Measurements from ENCODE around the gene CYP4F12.

The CYP4F12 gene

DNA sequence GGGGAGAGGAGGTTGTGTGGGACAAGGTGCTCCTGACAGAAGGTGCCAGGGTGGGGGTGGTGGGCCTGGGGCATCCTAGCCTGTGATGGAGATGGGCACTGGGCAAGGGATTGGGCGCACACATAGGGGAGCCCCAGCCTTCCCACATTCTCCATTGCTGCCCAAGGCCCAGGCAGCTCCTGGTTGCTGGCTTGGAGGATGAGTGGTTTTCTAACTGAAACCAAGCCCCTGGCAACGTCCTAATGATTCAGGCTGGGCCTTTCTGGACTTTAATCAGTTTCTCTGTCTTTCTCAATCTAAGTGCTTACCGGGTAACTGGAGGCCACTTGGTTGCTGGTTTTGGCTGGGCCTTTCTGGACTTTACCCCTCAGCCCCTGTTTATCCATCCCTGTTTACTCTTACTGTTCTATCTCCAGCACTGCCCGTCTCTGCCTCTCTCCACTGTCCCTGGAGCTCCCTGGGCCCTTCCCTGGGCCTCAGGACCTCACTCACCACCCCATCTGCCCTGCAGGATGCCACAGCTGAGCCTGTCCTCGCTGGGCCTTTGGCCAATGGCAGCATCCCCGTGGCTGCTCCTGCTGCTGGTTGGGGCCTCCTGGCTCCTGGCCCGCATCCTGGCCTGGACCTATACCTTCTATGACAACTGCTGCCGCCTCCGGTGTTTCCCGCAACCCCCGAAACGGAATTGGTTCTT is 31.8 kb upstream of the CYP4F12 start:
- DNase-seq (ENCODE audit: low read depth), result peak; percentile 38
- TF ChIP-seq, protein P1, sequence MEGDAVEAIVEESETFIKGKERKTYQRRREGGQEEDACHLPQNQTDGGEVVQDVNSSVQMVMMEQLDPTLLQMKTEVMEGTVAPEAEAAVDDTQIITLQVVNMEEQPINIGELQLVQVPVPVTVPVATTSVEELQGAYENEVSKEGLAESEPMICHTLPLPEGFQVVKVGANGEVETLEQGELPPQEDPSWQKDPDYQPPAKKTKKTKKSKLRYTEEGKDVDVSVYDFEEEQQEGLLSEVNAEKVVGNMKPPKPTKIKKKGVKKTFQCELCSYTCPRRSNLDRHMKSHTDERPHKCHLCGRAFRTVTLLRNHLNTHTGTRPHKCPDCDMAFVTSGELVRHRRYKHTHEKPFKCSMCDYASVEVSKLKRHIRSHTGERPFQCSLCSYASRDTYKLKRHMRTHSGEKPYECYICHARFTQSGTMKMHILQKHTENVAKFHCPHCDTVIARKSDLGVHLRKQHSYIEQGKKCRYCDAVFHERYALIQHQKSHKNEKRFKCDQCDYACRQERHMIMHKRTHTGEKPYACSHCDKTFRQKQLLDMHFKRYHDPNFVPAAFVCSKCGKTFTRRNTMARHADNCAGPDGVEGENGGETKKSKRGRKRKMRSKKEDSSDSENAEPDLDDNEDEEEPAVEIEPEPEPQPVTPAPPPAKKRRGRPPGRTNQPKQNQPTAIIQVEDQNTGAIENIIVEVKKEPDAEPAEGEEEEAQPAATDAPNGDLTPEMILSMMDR (IDR thresholded peaks at IDR 0.05; ENCODE audit: insufficient read depth, low read depth, low read length, missing control alignments), result no peak
- no peak overlapping the region for H3K4me3 ChIP-seq (ENCODE audit: low read length)

DNA sequence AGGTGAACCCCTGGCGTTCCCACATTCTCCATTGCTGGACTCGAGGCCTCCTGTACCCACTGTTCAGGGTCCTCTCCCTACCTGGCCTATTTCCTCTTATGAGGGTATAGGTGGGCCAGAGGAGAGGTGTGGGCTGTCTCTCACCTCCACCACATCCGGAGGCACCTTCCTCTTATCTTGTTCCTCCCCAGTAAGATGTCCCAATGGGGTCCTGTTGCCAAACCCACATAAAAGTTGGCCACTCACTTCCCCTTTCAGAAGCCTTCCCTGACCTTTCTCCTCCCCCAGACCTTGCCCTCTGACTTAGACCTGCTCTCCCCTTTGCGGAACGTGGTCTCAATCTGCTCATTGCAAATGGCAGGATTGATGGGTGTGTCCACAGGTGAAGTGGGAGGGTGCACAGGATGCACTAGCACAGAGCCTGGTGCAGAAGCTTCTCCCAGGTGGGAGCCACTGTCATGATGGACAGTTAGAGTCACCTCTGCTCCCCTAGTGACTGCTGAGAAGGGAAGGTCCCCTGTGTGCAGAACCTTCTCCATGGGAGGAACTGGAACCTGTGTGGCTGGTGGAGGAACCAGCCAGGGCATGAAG is 30.9 kb upstream of the CYP4F12 start:
- H3K4me3 ChIP-seq (ENCODE audit: low read length), result no peak overlapping the region
- DNase-seq (ENCODE audit: low read depth), result no peak
- TF ChIP-seq, protein P1 (IDR thresholded peaks at IDR 0.05; ENCODE audit: insufficient read depth, low read depth, low read length, missing control alignments), result no peak

DNA sequence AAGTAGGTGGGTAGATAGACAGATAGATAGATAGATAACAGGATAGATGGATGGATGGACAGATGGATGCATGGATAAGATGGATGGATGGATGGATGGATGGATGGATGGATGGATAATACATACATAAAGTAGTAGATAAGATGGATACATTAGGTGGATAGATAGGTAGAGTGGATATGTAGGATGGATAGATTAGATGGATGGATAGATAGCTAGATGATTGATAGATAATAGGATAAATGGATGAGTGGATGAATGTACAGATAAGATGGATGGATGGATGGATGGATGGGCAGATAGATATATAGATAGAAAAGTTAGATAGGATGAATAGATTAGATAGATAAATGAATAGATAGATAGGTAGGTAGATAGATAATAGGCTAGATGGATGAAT is 30.1 kb upstream of the CYP4F12 start:
- H3K4me3 ChIP-seq (ENCODE audit: low read length), result no peak overlapping the region
- no peak for DNase-seq (ENCODE audit: low read depth)
- TF ChIP-seq, protein P1 (IDR thresholded peaks at IDR 0.05; ENCODE audit: insufficient read depth, low read depth, low read length, missing control alignments), result no peak

DNA sequence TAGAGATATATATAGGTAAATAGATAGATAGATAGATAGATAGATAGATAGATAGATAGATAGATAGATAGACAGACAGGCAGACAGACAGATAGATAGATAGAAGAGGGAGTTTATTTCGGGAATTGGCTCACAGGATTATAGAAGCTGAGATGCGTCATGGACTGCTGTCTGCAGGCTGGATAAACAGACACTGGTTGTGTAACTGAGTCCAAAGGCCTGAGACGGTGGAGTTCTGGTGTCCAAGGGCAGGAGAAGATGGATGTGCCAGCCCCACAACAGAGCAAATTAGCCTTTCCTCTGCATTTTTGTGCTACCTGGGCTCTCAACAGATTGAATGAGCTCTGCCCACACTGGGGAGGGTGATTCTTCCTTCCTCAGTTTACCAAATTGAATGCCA is 29.5 kb upstream of the CYP4F12 start:
- TF ChIP-seq, protein P1 (IDR thresholded peaks at IDR 0.05; ENCODE audit: insufficient read depth, low read depth, low read length, missing control alignments), result no peak

DNA sequence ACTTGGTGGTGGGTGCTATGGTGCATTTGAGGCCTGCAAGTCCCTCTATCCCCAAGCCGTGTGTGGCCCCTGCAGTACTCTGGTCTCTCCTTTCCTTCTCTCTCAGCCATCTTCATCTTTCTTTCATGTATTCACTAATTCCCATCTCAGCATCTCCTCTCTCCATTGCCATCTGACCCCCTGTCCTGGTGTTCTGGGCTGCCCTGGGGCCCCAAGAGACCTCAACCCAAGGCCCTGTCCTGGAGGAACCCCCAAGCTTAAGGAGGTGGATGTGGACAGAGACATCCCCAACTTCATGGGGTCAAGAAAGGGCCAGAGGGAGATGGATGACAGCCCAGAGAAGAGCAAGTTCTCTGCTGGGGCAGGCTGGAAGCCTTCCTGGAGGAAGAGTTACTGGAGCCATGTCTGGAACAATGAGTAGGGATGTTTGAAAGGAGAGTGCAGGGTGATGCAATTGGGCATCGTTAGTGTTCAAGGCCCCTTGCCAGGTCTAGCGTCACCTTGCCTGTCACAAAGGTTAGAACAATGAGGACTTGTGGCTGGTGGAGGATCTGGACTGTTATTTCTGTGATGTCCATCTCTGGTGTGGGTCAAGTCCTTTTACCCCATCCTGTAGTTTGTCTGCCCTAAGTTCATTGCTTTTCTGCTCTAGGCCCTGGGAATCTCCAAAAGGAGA is 28.7 kb upstream of the CYP4F12 start:
- TF ChIP-seq, protein P1 (IDR thresholded peaks at IDR 0.05; ENCODE audit: insufficient read depth, low read depth, low read length, missing control alignments), result no peak
- DNase-seq (ENCODE audit: low read depth), result no peak
- H3K4me3 ChIP-seq (ENCODE audit: low read length), result no peak overlapping the region

More for the DNA sequence above, 29.5 kb upstream of the CYP4F12 start:
- H3K4me3 ChIP-seq (ENCODE audit: low read length), result no peak overlapping the region
- DNase-seq (ENCODE audit: low read depth), result no peak

DNA sequence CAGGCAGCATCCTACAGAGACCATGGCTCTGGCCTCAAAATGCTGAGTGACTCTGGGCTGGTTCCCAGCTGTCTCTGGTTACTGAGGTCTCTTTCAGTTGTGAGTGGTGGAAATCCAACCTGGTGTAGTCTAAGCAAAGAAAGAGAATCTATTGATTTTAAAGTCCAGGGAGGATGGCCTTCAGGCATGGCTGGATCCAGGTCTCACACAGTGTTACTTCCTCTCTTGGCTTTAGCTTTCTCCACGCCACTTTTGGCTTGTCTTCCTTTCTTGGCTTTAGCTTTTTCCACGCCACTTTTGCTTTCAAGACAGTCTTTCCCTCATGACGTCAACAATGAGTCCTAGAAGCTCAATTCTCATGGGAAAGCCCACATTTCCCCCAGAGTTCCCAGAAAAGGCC is 28.1 kb upstream of the CYP4F12 start:
- no peak for DNase-seq (ENCODE audit: low read depth)
- TF ChIP-seq, protein P1 (IDR thresholded peaks at IDR 0.05; ENCODE audit: insufficient read depth, low read depth, low read length, missing control alignments), result no peak
- H3K4me3 ChIP-seq (ENCODE audit: low read length), result no peak overlapping the region
